ENCODE measurements around the gene GTF3C5. TPM values are rescaled to one million over a fixed set of nuclear protein-coding genes. Genes with fewer than 3 reads are reported as not detected.
A peak's percentile ranks its signal among the peaks of the same experiment; 100 is the strongest.

The GTF3C5 gene
- total and polyA plus RNA-seq, 9 of the 15 experiments (the other 6 are each of a cell fraction or from before 2014, with no cell fraction given) = 3.8 to 118 (median 83.7) TPM

DNA sequence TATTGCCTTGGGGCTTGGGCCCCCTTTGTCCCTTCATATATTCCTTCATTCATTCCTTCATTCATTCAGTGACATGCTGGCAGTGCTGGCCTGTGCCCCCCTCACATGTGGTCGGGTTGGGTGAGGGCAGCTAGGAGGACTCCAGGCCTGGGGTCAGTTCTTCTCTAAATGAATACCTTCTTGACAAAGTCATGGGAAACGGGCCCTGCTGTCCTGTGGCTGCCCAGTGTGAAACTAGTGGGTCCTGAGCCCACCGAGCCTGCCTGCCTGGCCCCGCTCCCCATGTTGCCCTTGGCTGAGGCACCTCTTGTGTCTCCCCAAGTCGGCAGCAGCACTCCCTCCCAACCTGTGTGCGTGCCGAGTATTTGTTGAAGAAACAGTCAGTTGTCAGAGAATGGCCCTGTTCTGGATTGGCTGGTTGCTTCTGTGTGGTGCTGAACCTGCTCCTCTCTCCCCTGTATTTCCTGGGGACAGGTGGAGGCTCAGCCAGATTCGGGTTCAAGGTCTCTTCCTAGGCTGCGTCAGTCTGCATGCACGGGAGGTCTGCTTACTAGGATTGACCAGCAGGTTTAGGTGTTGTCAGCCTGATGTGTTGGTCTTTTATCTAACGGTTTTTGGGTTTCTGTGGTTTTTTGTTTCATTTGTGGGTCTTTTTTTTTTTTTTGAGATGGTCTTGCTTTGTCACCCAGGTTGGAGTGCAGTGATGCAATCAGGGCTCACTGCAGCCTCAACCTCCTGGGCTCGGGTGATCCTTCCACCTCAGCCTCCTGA is 27.9 kb downstream of the GTF3C5 start (continued):
- no peak for TF ChIP-seq GATA2 (CRISPR knock-in tag; IDR thresholded peaks at IDR 0.05)
- TF ChIP-seq SIN3A (IDR thresholded peaks at IDR 0.05; ENCODE audit: borderline replicate concordance in 2 of 2, control insufficient read depth in 1 of 2, low read depth in 2 of 2, low read length in 2 of 2) = no peak
- TF ChIP-seq CREM (IDR thresholded peaks at IDR 0.05; ENCODE audit: low read depth) = no peak
- TF ChIP-seq CHCHD3 (CRISPR knock-in tag; IDR thresholded peaks at IDR 0.05) = no peak
- TF ChIP-seq ILK (tag; IDR thresholded peaks at IDR 0.05; ENCODE audit: borderline replicate concordance, low read depth) = no peak
- TF ChIP-seq, protein P1, sequence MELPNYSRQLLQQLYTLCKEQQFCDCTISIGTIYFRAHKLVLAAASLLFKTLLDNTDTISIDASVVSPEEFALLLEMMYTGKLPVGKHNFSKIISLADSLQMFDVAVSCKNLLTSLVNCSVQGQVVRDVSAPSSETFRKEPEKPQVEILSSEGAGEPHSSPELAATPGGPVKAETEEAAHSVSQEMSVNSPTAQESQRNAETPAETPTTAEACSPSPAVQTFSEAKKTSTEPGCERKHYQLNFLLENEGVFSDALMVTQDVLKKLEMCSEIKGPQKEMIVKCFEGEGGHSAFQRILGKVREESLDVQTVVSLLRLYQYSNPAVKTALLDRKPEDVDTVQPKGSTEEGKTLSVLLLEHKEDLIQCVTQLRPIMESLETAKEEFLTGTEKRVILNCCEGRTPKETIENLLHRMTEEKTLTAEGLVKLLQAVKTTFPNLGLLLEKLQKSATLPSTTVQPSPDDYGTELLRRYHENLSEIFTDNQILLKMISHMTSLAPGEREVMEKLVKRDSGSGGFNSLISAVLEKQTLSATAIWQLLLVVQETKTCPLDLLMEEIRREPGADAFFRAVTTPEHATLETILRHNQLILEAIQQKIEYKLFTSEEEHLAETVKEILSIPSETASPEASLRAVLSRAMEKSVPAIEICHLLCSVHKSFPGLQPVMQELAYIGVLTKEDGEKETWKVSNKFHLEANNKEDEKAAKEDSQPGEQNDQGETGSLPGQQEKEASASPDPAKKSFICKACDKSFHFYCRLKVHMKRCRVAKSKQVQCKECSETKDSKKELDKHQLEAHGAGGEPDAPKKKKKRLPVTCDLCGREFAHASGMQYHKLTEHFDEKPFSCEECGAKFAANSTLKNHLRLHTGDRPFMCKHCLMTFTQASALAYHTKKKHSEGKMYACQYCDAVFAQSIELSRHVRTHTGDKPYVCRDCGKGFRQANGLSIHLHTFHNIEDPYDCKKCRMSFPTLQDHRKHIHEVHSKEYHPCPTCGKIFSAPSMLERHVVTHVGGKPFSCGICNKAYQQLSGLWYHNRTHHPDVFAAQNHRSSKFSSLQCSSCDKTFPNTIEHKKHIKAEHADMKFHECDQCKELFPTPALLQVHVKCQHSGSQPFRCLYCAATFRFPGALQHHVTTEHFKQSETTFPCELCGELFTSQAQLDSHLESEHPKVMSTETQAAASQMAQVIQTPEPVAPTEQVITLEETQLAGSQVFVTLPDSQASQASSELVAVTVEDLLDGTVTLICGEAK (IDR thresholded peaks at IDR 0.05) = 0 out of 2 replicates have a peak, but pooled peaks have one; percentile 16
- TF ChIP-seq, protein P1 (CRISPR knock-in tag; IDR thresholded peaks at IDR 0.05) = no peak
- no peak for TF ChIP-seq RAD51 (IDR thresholded peaks at IDR 0.05; ENCODE audit: borderline replicate concordance, low read depth)
- TF ChIP-seq BCOR (IDR thresholded peaks at IDR 0.05) = 0 out of 2 replicates have a peak, but pooled peaks have one; percentile 28
- peak; percentile 79 for TF ChIP-seq ZNF24 (IDR thresholded peaks at IDR 0.05)
- TF ChIP-seq ZNF23 (CRISPR knock-in tag; IDR thresholded peaks at IDR 0.05) = no peak
- TF ChIP-seq ZC3H11A (IDR thresholded peaks at IDR 0.05; ENCODE audit: low read depth, low read length) = no peak
- peak; percentile 78; the same call in 1 of the 2 replicates for TF ChIP-seq NBN (IDR thresholded peaks at IDR 0.05; ENCODE audit: low read depth)
- TF ChIP-seq CBX8 (IDR thresholded peaks at IDR 0.05; ENCODE audit: borderline replicate concordance, extremely low read depth, low read depth, low read length, poor library complexity, severe bottlenecking) = no peak
- TF ChIP-seq, protein P2, sequence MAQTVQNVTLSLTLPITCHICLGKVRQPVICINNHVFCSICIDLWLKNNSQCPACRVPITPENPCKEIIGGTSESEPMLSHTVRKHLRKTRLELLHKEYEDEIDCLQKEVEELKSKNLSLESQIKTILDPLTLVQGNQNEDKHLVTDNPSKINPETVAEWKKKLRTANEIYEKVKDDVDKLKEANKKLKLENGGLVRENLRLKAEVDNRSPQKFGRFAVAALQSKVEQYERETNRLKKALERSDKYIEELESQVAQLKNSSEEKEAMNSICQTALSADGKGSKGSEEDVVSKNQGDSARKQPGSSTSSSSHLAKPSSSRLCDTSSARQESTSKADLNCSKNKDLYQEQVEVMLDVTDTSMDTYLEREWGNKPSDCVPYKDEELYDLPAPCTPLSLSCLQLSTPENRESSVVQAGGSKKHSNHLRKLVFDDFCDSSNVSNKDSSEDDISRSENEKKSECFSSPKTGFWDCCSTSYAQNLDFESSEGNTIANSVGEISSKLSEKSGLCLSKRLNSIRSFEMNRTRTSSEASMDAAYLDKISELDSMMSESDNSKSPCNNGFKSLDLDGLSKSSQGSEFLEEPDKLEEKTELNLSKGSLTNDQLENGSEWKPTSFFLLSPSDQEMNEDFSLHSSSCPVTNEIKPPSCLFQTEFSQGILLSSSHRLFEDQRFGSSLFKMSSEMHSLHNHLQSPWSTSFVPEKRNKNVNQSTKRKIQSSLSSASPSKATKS (CRISPR knock-in tag; IDR thresholded peaks at IDR 0.05) = no peak
- TF ChIP-seq BRD9 (IDR thresholded peaks at IDR 0.05; ENCODE audit: low read depth, partially characterized antibody) = no peak
- TF ChIP-seq XRCC5 (IDR thresholded peaks at IDR 0.05; ENCODE audit: low read depth, low read length) = no peak
- TF ChIP-seq ZNF444 (CRISPR knock-in tag; IDR thresholded peaks at IDR 0.05) = no peak
